HepG2 (cell line): Measurements from ENCODE around the gene PDIA4. TPM values are rescaled to one million over a fixed set of nuclear protein-coding genes. Genes with fewer than 3 reads are reported as not detected.

Experiments
- ATAC-seq: fragments of 200-7000 bp; cut with Tn5 transposase; 3 replicates; pipeline ENCODE4 v1.9.1; 2020; ENCODE audit warnings: mild to moderate bottlenecking, moderate library complexity
- BruUV-seq: library from RNA; stranded (reverse); fragments of 400-500 nt; replicated peaks from 2 replicates; lab custom pipeline; 2021; lab: Mats Ljungman, UMichigan
- CTCF ChIA-PET: fragments of 300-600 bp; formaldehyde crosslinking; extraction: SDS; loops from one replicate; lab custom pipeline; 2021; ENCODE audit warnings: low total read pairs, inconsistent platforms, low intra/inter-chr PET ratio; lab: Yijun Ruan, JAX
- POLR2A ChIA-PET: fragments of 350-600 bp; sonication (Branson Sonifier 250); formaldehyde crosslinking; loops from one replicate; lab custom pipeline; 2020; ENCODE audit warnings: antibody characterized with exemption, inconsistent platforms; lab: Yijun Ruan, JAX
- DNase-seq: peaks from one replicate; pipeline ENCODE4 v3.0.0-alpha.2; 2015; ENCODE audit warnings: low spot score
- FAIRE-seq: peaks from 3 replicates; lab custom pipeline; 2011; peaks lifted over from hg19 to GRCh38; lab: Jason Lieb, UNC
- H2AFZ ChIP-seq: one replicate; pipeline ENCODE4 v1.6.1; 2011; ENCODE audit warnings: low read length, inconsistent platforms
- H3K27ac ChIP-seq: fragments of 300-600 bp; 3 replicates; pipeline ENCODE4 v1.8.0; 2011; ENCODE audit warnings: mixed run types, mild to moderate bottlenecking, mixed read lengths, low read length, inconsistent platforms; ENCODE audit not compliant: insufficient read depth; ENCODE audit errors: extremely low read length
- H3K27me3 ChIP-seq, 2 experiments: fragments of 200-600 bp in 1 of 2; 2 replicates in 1 of 2; 3 replicates in 1 of 2; pipeline versions ENCODE4 v1.6.0 to v1.8.0; 2011; ENCODE audit warnings: low read length in 2 of 2, mild to moderate bottlenecking in 2 of 2, moderate library complexity in 2 of 2, inconsistent platforms in 1 of 2; ENCODE audit not compliant: insufficient read depth in 2 of 2, control insufficient read depth in 1 of 2
- H3K36me3 ChIP-seq, 2 experiments: fragments of 200-600 bp in 1 of 2; replicated peaks in 1 of 2; 2 replicates in 1 of 2; 3 replicates in 1 of 2; pipeline versions ENCODE4 v1.5.1 to v1.8.0; 2011; ENCODE audit warnings: low read length in 2 of 2, inconsistent platforms in 1 of 2; ENCODE audit not compliant: insufficient read depth in 2 of 2, control insufficient read depth in 1 of 2
- H3K4me1 ChIP-seq: 2 replicates; pipeline ENCODE4 v1.5.1; 2012; ENCODE audit warnings: low read length, inconsistent platforms; ENCODE audit not compliant: insufficient read depth
- H3K4me2 ChIP-seq: 2 replicates; pipeline ENCODE4 v1.6.0; 2011; ENCODE audit warnings: low read depth, low read length, inconsistent platforms
- H3K4me3 ChIP-seq, 3 experiments: fragments of 200-600 bp in 1 of 3; sonication (generic), shearing (Covaris generic) in 1 of 3; replicated peaks in 1 of 3; 2 replicates each; pipeline ENCODE4 v1.5.1; 2011 to 2016; ENCODE audit warnings: low read length in 3 of 3, inconsistent platforms in 2 of 3, low read depth in 2 of 3, mild to moderate bottlenecking in 2 of 3, control low read depth in 1 of 3, mixed read lengths in 1 of 3; ENCODE audit not compliant: insufficient read depth in 1 of 3
- H3K79me2 ChIP-seq: one replicate; pipeline ENCODE4 v1.6.1; 2011; ENCODE audit warnings: low read length, inconsistent platforms; ENCODE audit not compliant: insufficient read depth
- H3K9ac ChIP-seq: 2 replicates; pipeline ENCODE4 v1.6.0; 2011; ENCODE audit warnings: mild to moderate bottlenecking, low read depth, low read length, inconsistent platforms; ENCODE audit not compliant: insufficient read depth
- H3K9me3 ChIP-seq: 2 replicates; pipeline ENCODE4 v1.5.1; 2012; ENCODE audit warnings: mild to moderate bottlenecking, low read length
- H4K20me1 ChIP-seq: 2 replicates; pipeline ENCODE4 v1.6.0; 2011; ENCODE audit warnings: inconsistent platforms, mild to moderate bottlenecking, low read length, moderate library complexity; ENCODE audit not compliant: insufficient read depth
- ASH2L ChIP-seq: fragments of 300-600, 200-600 bp; sonication (generic); IDR thresholded peaks from 2 replicates; pipeline ENCODE4 v1.7.0; 2017; ENCODE audit warnings: low read depth, mild to moderate bottlenecking, moderate library complexity, mixed read lengths, low read length; ENCODE audit not compliant: insufficient read length
- CREB1 ChIP-seq, 2 experiments: fragments of 450-650 bp in 1 of 2; IDR thresholded peaks; 2 replicates each; pipeline ENCODE4 v1.6.1; 2016 to 2017; ENCODE audit warnings: control low read depth in 1 of 2, mild to moderate bottlenecking in 1 of 2, missing compliant biosample characterization in 1 of 2, missing genetic modification characterization in 1 of 2
- IKZF4 ChIP-seq: sonication (generic); formaldehyde crosslinking; IDR thresholded peaks from 2 replicates; pipeline ENCODE4 v1.5.1; 2020; ENCODE audit warnings: borderline replicate concordance, mild to moderate bottlenecking, low read depth, missing genetic modification reagents; ENCODE audit errors: not compliant biosample characterization
- MEF2D ChIP-seq: sonication (generic); formaldehyde crosslinking; IDR thresholded peaks from 2 replicates; pipeline ENCODE4 v1.5.1; 2020; ENCODE audit warnings: mild to moderate bottlenecking, missing genetic modification reagents
- ZBED4 ChIP-seq: sonication (generic); formaldehyde crosslinking; IDR thresholded peaks from 2 replicates; pipeline ENCODE4 v1.4.0; 2020; ENCODE audit warnings: missing genetic modification reagents, borderline replicate concordance
- ZNF3 ChIP-seq: IDR thresholded peaks from 2 replicates; pipeline ENCODE4 v1.7.0; 2017; ENCODE audit warnings: inconsistent platforms
- ZNF550 ChIP-seq: sonication (generic); formaldehyde crosslinking; IDR thresholded peaks from 2 replicates; pipeline ENCODE4 v1.4.0; 2020; ENCODE audit warnings: mild to moderate bottlenecking, missing genetic modification reagents, borderline replicate concordance
- ZNF766 ChIP-seq: sonication (generic); formaldehyde crosslinking; IDR thresholded peaks from 2 replicates; pipeline ENCODE4 v1.5.0; 2020; ENCODE audit warnings: missing genetic modification reagents, borderline replicate concordance
- whole genome bisulfite sequencing: methylation state at CpG from one replicate; pipeline ENCODE4 v1.1.6; 2017; ENCODE audit warnings: low lambda C conversion rate; 5-methylcytosine and 5-hydroxymethylcytosine counted together
- in situ Hi-C: cut with HindIII; loops from 2 replicates; pipeline ENCODE4 v1.10.0; 2017; ENCODE audit warnings: low pct_unique_long_range_greater_than_20kb; ENCODE audit not compliant: extremely low pct_ligation_motif_present
- intact Hi-C: fragments of 100-400 bp; cut with micrococcal nuclease; formaldehyde crosslinking; loops from one replicate; pipeline ENCODE4 v1.10.0; 2022; ENCODE audit not compliant: unreplicated experiment
- polyA plus RNA-seq, 8 experiments: library from polyadenylated mRNA; depleted of rRNA in 3 of 8; stranded (reverse) in 7 of 8; unstranded in 1 of 8; fragments of >200 nt; fragmentation: Illumina TruSeq in 4 of 8; extraction: Trizol in 4 of 8; gene quantifications; 2 replicates each; pipeline versions ENCODE4 v1.2.1 to v1.2.3, GENCODE V29; 2011 to 2016; ENCODE audit warnings: low read depth in 4 of 8, missing spikeins in 1 of 8, mixed read lengths in 1 of 8; ENCODE audit not compliant: insufficient read depth in 1 of 8
- total RNA-seq, 5 experiments: library from RNA; depleted of rRNA; stranded (reverse); fragments of >200 nt; fragmentation: Illumina TruSeq; extraction: Trizol; gene quantifications; 2 replicates each; pipeline ENCODE4 v1.2.3, GENCODE V29; 2016; ENCODE audit warnings: low read depth in 1 of 5
- TF ChIP-seq, protein P1 (sequence below): sonication (generic); formaldehyde crosslinking; IDR thresholded peaks from 2 replicates; pipeline ENCODE4 v1.5.1; 2020; ENCODE audit warnings: mild to moderate bottlenecking, missing genetic modification reagents, moderate library complexity
- TF ChIP-seq, protein P2 (sequence below): sonication (generic); formaldehyde crosslinking; IDR thresholded peaks from 2 replicates; pipeline ENCODE4 v1.8.0; 2022; ENCODE audit warnings: low read depth, missing genetic modification reagents

PDIA4 gene
- total and polyA plus RNA-seq, 2 of the 13 experiments (the other 11 are each of a cell fraction or from before 2014, with no cell fraction given): 278 to 402 TPM

GRCh38 chr7:149011491-149011890, 16.8 kb downstream of the PDIA4 start (continued):
- TF ChIP-seq, protein P1, sequence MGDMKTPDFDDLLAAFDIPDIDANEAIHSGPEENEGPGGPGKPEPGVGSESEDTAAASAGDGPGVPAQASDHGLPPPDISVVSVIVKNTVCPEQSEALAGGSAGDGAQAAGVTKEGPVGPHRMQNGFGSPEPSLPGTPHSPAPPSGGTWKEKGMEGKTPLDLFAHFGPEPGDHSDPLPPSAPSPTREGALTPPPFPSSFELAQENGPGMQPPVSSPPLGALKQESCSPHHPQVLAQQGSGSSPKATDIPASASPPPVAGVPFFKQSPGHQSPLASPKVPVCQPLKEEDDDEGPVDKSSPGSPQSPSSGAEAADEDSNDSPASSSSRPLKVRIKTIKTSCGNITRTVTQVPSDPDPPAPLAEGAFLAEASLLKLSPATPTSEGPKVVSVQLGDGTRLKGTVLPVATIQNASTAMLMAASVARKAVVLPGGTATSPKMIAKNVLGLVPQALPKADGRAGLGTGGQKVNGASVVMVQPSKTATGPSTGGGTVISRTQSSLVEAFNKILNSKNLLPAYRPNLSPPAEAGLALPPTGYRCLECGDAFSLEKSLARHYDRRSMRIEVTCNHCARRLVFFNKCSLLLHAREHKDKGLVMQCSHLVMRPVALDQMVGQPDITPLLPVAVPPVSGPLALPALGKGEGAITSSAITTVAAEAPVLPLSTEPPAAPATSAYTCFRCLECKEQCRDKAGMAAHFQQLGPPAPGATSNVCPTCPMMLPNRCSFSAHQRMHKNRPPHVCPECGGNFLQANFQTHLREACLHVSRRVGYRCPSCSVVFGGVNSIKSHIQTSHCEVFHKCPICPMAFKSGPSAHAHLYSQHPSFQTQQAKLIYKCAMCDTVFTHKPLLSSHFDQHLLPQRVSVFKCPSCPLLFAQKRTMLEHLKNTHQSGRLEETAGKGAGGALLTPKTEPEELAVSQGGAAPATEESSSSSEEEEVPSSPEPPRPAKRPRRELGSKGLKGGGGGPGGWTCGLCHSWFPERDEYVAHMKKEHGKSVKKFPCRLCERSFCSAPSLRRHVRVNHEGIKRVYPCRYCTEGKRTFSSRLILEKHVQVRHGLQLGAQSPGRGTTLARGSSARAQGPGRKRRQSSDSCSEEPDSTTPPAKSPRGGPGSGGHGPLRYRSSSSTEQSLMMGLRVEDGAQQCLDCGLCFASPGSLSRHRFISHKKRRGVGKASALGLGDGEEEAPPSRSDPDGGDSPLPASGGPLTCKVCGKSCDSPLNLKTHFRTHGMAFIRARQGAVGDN (CRISPR knock-in tag): no peak
- TF ChIP-seq ZNF766 (no peak), MEF2D (CRISPR knock-in tag) (no peak), CREB1 (IDR thresholded peaks at IDR 0.05) (no peak), CREB1 (CRISPR knock-in tag; IDR thresholded peaks at IDR 0.05) (no peak), ZNF3 (CRISPR knock-in tag) (no peak)

DNA sequence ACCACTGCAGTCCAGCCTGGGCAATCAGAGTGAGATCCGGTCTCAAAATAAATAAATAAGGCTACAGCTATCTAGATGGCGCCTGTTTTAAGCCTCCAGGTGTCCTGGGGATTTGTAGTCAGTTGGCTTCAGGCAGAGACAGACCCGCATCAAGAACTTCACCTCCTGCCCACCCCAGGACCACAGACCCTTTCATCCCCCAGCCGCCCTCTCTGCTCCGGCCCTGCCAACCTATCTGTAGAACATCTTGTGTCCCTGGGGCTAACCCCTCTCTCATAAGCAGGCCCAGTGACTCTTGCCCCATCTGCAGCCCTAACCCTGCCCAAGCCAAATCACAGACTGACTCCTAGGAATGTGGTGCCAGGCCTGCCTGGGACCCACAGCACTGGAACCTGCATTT, 17.9 kb downstream of the PDIA4 start:
- H3K9ac ChIP-seq: no peak overlapping the region
- peaks cover 50 to 93% of the 10 kb centered on the region in 2 experiments for H3K36me3 ChIP-seq
- H4K20me1 ChIP-seq: no peaks in the 10 kb centered on the region
- no peak overlapping the region for H3K4me2 ChIP-seq
- no peak for ATAC-seq
- intact Hi-C loops: no loop called here
- in situ Hi-C loops: no loop called here
- H3K4me1 ChIP-seq: no peaks in the 10 kb centered on the region
- no peak for FAIRE-seq
- peaks cover 2% of the 10 kb centered on the region for H3K79me2 ChIP-seq
- H3K27me3 ChIP-seq: no peaks in the 10 kb centered on the region
- ChIA-PET CTCF (no interaction called here), POLR2A (no interaction called here)
- no peak overlapping the region for H3K4me3 ChIP-seq
- H3K27ac ChIP-seq: no peak overlapping the region
- H2AFZ ChIP-seq: no peak overlapping the region
- H3K9me3 ChIP-seq: no peaks in the 10 kb centered on the region
- no TSS peak for BruUV-seq
- no peak for DNase-seq
- no CpG with 5 or more reads among the region's 5 CpGs for WGBS
- TF ChIP-seq IKZF4 (CRISPR knock-in tag): no peak
- TF ChIP-seq, protein P2, sequence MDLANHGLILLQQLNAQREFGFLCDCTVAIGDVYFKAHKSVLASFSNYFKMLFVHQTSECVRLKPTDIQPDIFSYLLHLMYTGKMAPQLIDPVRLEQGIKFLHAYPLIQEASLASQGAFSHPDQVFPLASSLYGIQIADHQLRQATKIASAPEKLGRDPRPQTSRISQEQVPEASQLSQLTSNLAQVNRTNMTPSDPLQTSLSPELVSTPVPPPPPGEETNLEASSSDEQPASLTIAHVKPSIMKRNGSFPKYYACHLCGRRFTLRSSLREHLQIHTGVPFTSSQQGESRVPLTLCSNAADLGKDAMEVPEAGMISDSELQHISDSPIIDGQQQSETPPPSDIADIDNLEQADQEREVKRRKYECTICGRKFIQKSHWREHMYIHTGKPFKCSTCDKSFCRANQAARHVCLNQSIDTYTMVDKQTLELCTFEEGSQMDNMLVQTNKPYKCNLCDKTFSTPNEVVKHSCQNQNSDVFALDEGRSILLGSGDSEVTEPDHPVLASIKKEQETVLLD (CRISPR knock-in tag): no peak
- TF ChIP-seq ZBED4 (CRISPR knock-in tag): no peak
- TF ChIP-seq ZNF550 (CRISPR knock-in tag): no peak
- no peak for TF ChIP-seq ASH2L
